ENCODE results near the gene PYY.

DNA sequence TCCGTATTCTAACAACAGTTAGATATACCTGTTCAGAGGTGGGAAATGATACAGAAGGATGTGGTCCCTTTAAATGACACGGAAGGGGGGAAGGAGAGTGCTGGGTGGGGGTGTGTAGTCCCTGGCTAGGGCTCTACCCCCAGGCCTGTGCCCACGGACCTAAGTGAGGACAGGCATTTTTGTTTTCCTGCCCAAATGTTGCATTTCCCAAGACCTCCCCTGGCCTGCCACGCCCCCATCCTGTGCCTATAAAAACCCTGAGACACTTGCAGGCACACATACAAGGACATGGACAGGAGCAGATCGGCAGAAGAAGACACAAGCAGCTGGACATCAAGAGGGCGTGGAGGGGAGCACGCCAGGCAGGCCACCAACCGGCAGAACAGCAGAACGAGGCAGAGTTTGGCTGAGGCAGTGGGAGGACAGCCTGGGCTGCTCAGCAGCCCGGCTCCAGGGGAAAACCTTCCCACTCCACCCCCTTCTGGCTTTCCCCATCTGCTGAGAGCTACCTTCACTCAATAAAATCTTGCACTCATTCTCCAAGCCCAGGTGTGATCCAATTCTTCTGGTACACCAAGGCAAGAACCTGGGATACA, 33.1 kb downstream of the PYY start:
- TF ChIP-seq PAX5 (IDR thresholded peaks at IDR 0.05; ENCODE audit: insufficient read depth, low read length, severe bottlenecking) (no peak), POLR2AphosphoS5 (IDR thresholded peaks at IDR 0.05; ENCODE audit: low read depth, low read length) (no peak), POLR2A (IDR thresholded peaks at IDR 0.05; ENCODE audit: low read depth, low read length) (no peak), SPI1 (IDR thresholded peaks at IDR 0.05; ENCODE audit: low read depth, low read length) (no peak)

Measured in GM12891 (cell line).